Uterus (tissue), 2 donors: ENCODE measurements around the gene DNAJC7.

Source experiments
- CTCF ChIP-seq, 4 experiments: fragments of 200-600 bp in 2 of 4; fragments of 450-650 bp in 2 of 4; sonication (generic) in 2 of 4; IDR thresholded peaks; one replicate each; pipeline ENCODE4 v1.5.1; 2016 to 2019; ENCODE audit warnings: antibody characterized with exemption in 4 of 4, mild to moderate bottlenecking in 2 of 4, moderate library complexity in 1 of 4
- POLR2A ChIP-seq, 2 donors: fragments of 450-650 bp; IDR thresholded peaks; one replicate each; pipeline ENCODE4 v1.6.1; 2016; ENCODE audit warnings: antibody characterized with exemption in 2 of 2, mild to moderate bottlenecking in 1 of 2, moderate library complexity in 1 of 2

- TF ChIP-seq POLR2A (IDR thresholded peaks at IDR 0.05) = no peak
- TF ChIP-seq CTCF (IDR thresholded peaks at IDR 0.05) = no peak
Measured at GRCh38 chr17:41937970-41938954, 79.0 kb downstream of the DNAJC7 start.
